Measurements from ENCODE around the gene PRKCH. TPM values are rescaled to one million over a fixed set of nuclear protein-coding genes. Genes with fewer than 3 reads are reported as not detected.
A peak's percentile ranks its signal among the peaks of the same experiment; 100 is the strongest.

Gene PRKCH
- total and polyA plus RNA-seq, 7 donors: 4.2 to 19.9 (median 10.0) TPM

GRCh38 chr14:61557854-61558253, 236.5 kb downstream of the PRKCH start:
- no peaks in the 10 kb centered on the region for H3K27me3 ChIP-seq
- TF ChIP-seq POLR2AphosphoS5 (IDR thresholded peaks at IDR 0.05) (no peak), EP300 (IDR thresholded peaks at IDR 0.05) (no peak), POLR2A (IDR thresholded peaks at IDR 0.05) (no peak), CTCF (IDR thresholded peaks at IDR 0.05) (no peak)
- no peak overlapping the region for H3K4me3 ChIP-seq
- 95% methylated on average over 5 of the region's 5 CpGs for WGBS, 2 donors
- intact Hi-C loops (cut with DNase I): no loop called here
- no peaks in the 10 kb centered on the region for H3K36me3 ChIP-seq
- H3K4me1 ChIP-seq: peaks cover 0 to 18% (median 16%) of the 10 kb centered on the region in 4 donors
- H3K27ac ChIP-seq: no peak overlapping the region
- H3K9me3 ChIP-seq: no peaks in the 10 kb centered on the region
- DNase-seq: no peak

GRCh38 chr14:61558271-61558670, 236.9 kb downstream of the PRKCH start:
- Histone ChIP-seq H3K27me3 (no peaks in the 10 kb centered on the region), H3K27ac (no peak overlapping the region), H3K36me3 (no peaks in the 10 kb centered on the region), H3K4me3 (no peak overlapping the region), H3K9me3 (no peaks in the 10 kb centered on the region), H3K4me1 (peaks cover 0 to 18% (median 17%) of the 10 kb centered on the region in 4 donors)
- intact Hi-C loops (cut with DNase I): no loop called here
- 96 to 97% methylated on average over 6 of the region's 6 CpGs for WGBS, 2 donors
- DNase-seq: no peak
- TF ChIP-seq POLR2AphosphoS5 (IDR thresholded peaks at IDR 0.05) (no peak), CTCF (IDR thresholded peaks at IDR 0.05) (no peak), POLR2A (IDR thresholded peaks at IDR 0.05) (no peak), EP300 (IDR thresholded peaks at IDR 0.05) (no peak)

- Histone ChIP-seq H3K36me3 (no peaks in the 10 kb centered on the region), H3K27me3 (no peaks in the 10 kb centered on the region), H3K4me1 (peaks cover 0 to 24% (median 17%) of the 10 kb centered on the region in 4 donors), H3K9me3 (no peaks in the 10 kb centered on the region), H3K4me3 (no peak overlapping the region), H3K27ac (no peak overlapping the region)
- intact Hi-C loops (cut with DNase I): no loop called here
- WGBS, 2 donors: 91 to 94% methylated on average over 14 of the region's 14 CpGs
- TF ChIP-seq POLR2AphosphoS5 (IDR thresholded peaks at IDR 0.05) (no peak), EP300 (IDR thresholded peaks at IDR 0.05) (no peak), POLR2A (IDR thresholded peaks at IDR 0.05) (no peak), CTCF (IDR thresholded peaks at IDR 0.05) (no peak)
- no peak for DNase-seq
Observed at GRCh38 chr14:61559641-61560201, 238.3 kb downstream of the PRKCH start.

GRCh38 chr14:61560323-61560722, 238.9 kb downstream of the PRKCH start:
- no peaks in the 10 kb centered on the region for H3K36me3 ChIP-seq
- no peaks in the 10 kb centered on the region for H3K9me3 ChIP-seq
- H3K27me3 ChIP-seq: no peaks in the 10 kb centered on the region
- peak overlapping the region in 1 of 4 donors; percentile 78 for H3K27ac ChIP-seq
- H3K4me3 ChIP-seq: no peak overlapping the region
- WGBS, 2 donors: 60 to 64% methylated on average over 5 of the region's 5 CpGs
- TF ChIP-seq CTCF (IDR thresholded peaks at IDR 0.05) (no peak), EP300 (IDR thresholded peaks at IDR 0.05) (no peak), POLR2A (IDR thresholded peaks at IDR 0.05) (no peak), POLR2AphosphoS5 (IDR thresholded peaks at IDR 0.05) (no peak)
- DNase-seq: no peak
- intact Hi-C loops (cut with DNase I): no loop called here
- peaks cover 0 to 24% (median 17%) of the 10 kb centered on the region in 4 donors for H3K4me1 ChIP-seq

- 80 to 82% methylated on average over 3 of the region's 3 CpGs for WGBS, 2 donors
- intact Hi-C loops (cut with DNase I): no loop called here
- H3K9me3 ChIP-seq: no peaks in the 10 kb centered on the region
- no peak overlapping the region for H3K4me3 ChIP-seq
- no peaks in the 10 kb centered on the region for H3K27me3 ChIP-seq
- TF ChIP-seq POLR2A (IDR thresholded peaks at IDR 0.05) (no peak), POLR2AphosphoS5 (IDR thresholded peaks at IDR 0.05) (no peak), EP300 (IDR thresholded peaks at IDR 0.05) (no peak), CTCF (IDR thresholded peaks at IDR 0.05) (no peak)
- H3K36me3 ChIP-seq: no peaks in the 10 kb centered on the region
- peaks cover 0 to 24% (median 17%) of the 10 kb centered on the region in 4 donors for H3K4me1 ChIP-seq
- peak overlapping the region in 3 of 4 donors; percentile 59 to 78 (median 61) for H3K27ac ChIP-seq
- DNase-seq: no peak
Observed at GRCh38 chr14:61561104-61561503, 239.7 kb downstream of the PRKCH start.

All from sigmoid colon (tissue), 7 donors.